DMS79 (cell line): ENCODE data around the gene OVOL3.
"Not testable (repeated sequence)": the region's sequence is repeated elsewhere in the genome, so short reads cannot be mapped to it uniquely, and the experiment has no call there.

Experiments
- DNase-seq: peaks from one replicate; lab custom pipeline; 2025; lab: John Stamatoyannopoulos, UW

The OVOL3 gene

GRCh38 chr19:36110487-36111199, at the start of gene OVOL3:
OVOL3 (plus strand) TSS chr19:36111143; CDS start chr19:36111203, 60 bp downstream.
- DNase-seq: no peak

- DNase-seq: no peak
Observed at GRCh38 chr19:36061367-36061766, 49.6 kb upstream of the OVOL3 start.

GRCh38 chr19:36064826-36065225, 46.1 kb upstream of the OVOL3 start:
- no peak for DNase-seq

GRCh38 chr19:36067681-36068080, 43.3 kb upstream of the OVOL3 start:
- no peak for DNase-seq

- DNase-seq: not testable (repeated sequence)
Observed at GRCh38 chr19:36068810-36069499, 42.0 kb upstream of the OVOL3 start.

GRCh38 chr19:36072081-36072480, 38.9 kb upstream of the OVOL3 start:
- no peak for DNase-seq

GRCh38 chr19:36073121-36073876, 37.6 kb upstream of the OVOL3 start:
- no peak for DNase-seq

GRCh38 chr19:36079389-36079945, 31.5 kb upstream of the OVOL3 start:
- DNase-seq: no peak

- DNase-seq: no peak
Observed at GRCh38 chr19:36081385-36081784, 29.6 kb upstream of the OVOL3 start.

- DNase-seq: no peak
Observed at GRCh38 chr19:36081894-36082293, 29.0 kb upstream of the OVOL3 start.

GRCh38 chr19:36082916-36083315, 28.0 kb upstream of the OVOL3 start:
- DNase-seq: no peak

- no peak for DNase-seq
Observed at GRCh38 chr19:36084231-36085009, 26.5 kb upstream of the OVOL3 start.

- DNase-seq: no peak
Observed at GRCh38 chr19:36086326-36086725, 24.6 kb upstream of the OVOL3 start.

GRCh38 chr19:36089847-36090246, 21.1 kb upstream of the OVOL3 start:
- DNase-seq: no peak

GRCh38 chr19:36090910-36091695, 19.8 kb upstream of the OVOL3 start:
- DNase-seq: no peak

- DNase-seq: no peak
Observed at GRCh38 chr19:36092566-36092965, 18.4 kb upstream of the OVOL3 start.

- no peak for DNase-seq
Observed at GRCh38 chr19:36093146-36093662, 17.7 kb upstream of the OVOL3 start.

GRCh38 chr19:36093687-36094086, 17.3 kb upstream of the OVOL3 start:
- DNase-seq: no peak

- DNase-seq: no peak
Observed at GRCh38 chr19:36097036-36097435, 13.9 kb upstream of the OVOL3 start.

- no peak for DNase-seq
Observed at GRCh38 chr19:36099166-36099785, 11.7 kb upstream of the OVOL3 start.
